Common myeloid progenitor, CD34-positive (primary cell): ENCODE data around the gene RPTOR.

Experiments
- CTCF ChIA-PET: fragments of 350-600 bp; sonication (Branson Sonifier 250); formaldehyde crosslinking; loops from one replicate; lab custom pipeline; 2021; ENCODE audit warnings: antibody characterized with exemption; lab: Charles Lee
- POLR2A ChIA-PET: fragments of 350-600 bp; sonication (Branson Sonifier 250); formaldehyde crosslinking; loops from one replicate; lab custom pipeline; 2021; ENCODE audit warnings: antibody characterized with exemption; lab: Charles Lee
- DNase-seq, 3 donors: peaks; one replicate each; pipeline versions ENCODE4 v3.0.0 to v3.0.0-alpha.2; 2013
- H3K27ac ChIP-seq, 2 experiments: 1 replicate in 1 of 2; 2 replicates in 1 of 2; pipeline ENCODE4 v1.7.0; 2013; ENCODE audit warnings: inconsistent platforms in 2 of 2, low read length in 2 of 2, mild to moderate bottlenecking in 2 of 2, low read depth in 1 of 2, moderate library complexity in 1 of 2; ENCODE audit not compliant: severe bottlenecking in 2 of 2, insufficient read depth in 1 of 2, poor library complexity in 1 of 2
- H3K27me3 ChIP-seq, 5 experiments: replicated peaks in 2 of 5; 1 replicate in 3 of 5; 2 replicates in 2 of 5; pipeline versions ENCODE4 v1.6.1 to v1.7.0; 2013; ENCODE audit warnings: low read length in 4 of 5, mild to moderate bottlenecking in 2 of 5, moderate library complexity in 2 of 5, inconsistent platforms in 1 of 5; ENCODE audit not compliant: insufficient read depth in 5 of 5, control insufficient read depth in 4 of 5
- H3K36me3 ChIP-seq, 4 experiments: 1 replicate in 2 of 4; 2 replicates in 2 of 4; pipeline versions ENCODE4 v1.6.1 to v1.7.0; 2013; ENCODE audit warnings: low read length in 3 of 4, control low read depth in 1 of 4, mild to moderate bottlenecking in 1 of 4; ENCODE audit not compliant: control insufficient read depth in 4 of 4, insufficient read depth in 4 of 4
- H3K4me1 ChIP-seq, 4 experiments: 1 replicate in 3 of 4; 2 replicates in 1 of 4; pipeline versions ENCODE4 v1.6.1 to v1.7.1; 2013; ENCODE audit warnings: low read length in 3 of 4, mild to moderate bottlenecking in 3 of 4, control low read depth in 1 of 4, inconsistent platforms in 1 of 4, moderate library complexity in 1 of 4; ENCODE audit not compliant: control insufficient read depth in 4 of 4, insufficient read depth in 4 of 4; ENCODE audit errors: control extremely low read depth in 1 of 4
- H3K4me3 ChIP-seq, 7 experiments: 1 replicate in 4 of 7; 2 replicates in 3 of 7; pipeline versions ENCODE4 v1.5.1 to v1.7.0; 2013; ENCODE audit warnings: mild to moderate bottlenecking in 7 of 7, low read length in 6 of 7, moderate library complexity in 6 of 7, inconsistent platforms in 2 of 7, low read depth in 2 of 7, control low read depth in 1 of 7; ENCODE audit not compliant: insufficient read depth in 4 of 7, control insufficient read depth in 1 of 7; ENCODE audit errors: extremely low read depth in 1 of 7
- H3K9me3 ChIP-seq, 5 experiments: 1 replicate in 4 of 5; 2 replicates in 1 of 5; pipeline versions ENCODE4 v1.6.1 to v1.7.1; 2013; ENCODE audit warnings: low read length in 4 of 5, mild to moderate bottlenecking in 2 of 5, inconsistent platforms in 1 of 5, low read depth in 1 of 5, moderate library complexity in 1 of 5; ENCODE audit not compliant: control insufficient read depth in 4 of 5, insufficient read depth in 2 of 5; ENCODE audit errors: control extremely low read depth in 1 of 5
- WGBS: methylation state at CpG from one replicate; pipeline ENCODE4 v1.1.5; 2013; ENCODE audit not compliant: insufficient coverage; 5-methylcytosine and 5-hydroxymethylcytosine counted together

Gene RPTOR

GRCh38 chr17:80893604-80894438 is 349.2 kb downstream of the RPTOR start:
- H3K9me3 ChIP-seq: no peaks in the 10 kb centered on the region
- ChIA-PET POLR2A (interaction anchor here (0.7 kb wide), 2 partner anchors 13 to 58 kb away, joined by 3 to 7 read pairs; no protein-coding TSS in a partner anchor), CTCF (no interaction called here)
- no peaks in the 10 kb centered on the region for H3K27me3 ChIP-seq
- peaks cover 0 to 14% (median 2%) of the 10 kb centered on the region in 4 experiments for H3K4me1 ChIP-seq
- no peak overlapping the region for H3K27ac ChIP-seq
- H3K4me3 ChIP-seq: no peak overlapping the region
- H3K36me3 ChIP-seq: peaks cover 3 to 53% (median 30%) of the 10 kb centered on the region in 4 experiments
- 95% methylated on average over 27 of the region's 34 CpGs for WGBS
- no peak for DNase-seq

DNA sequence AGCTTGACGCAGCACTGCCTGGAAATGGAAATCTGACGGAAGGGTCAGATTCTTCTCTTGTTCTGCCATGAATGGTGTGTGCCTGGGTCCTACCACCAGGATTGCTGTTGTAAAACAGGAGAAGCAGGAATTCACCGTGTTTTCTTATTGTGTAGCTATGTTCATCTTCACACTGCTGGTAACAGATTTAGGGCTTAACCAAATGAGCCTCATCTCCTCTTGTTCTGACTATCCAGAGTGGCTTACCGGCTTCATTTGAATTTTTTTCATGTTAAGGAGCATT is 349.7 kb downstream of the RPTOR start:
- ChIA-PET CTCF (no interaction called here), POLR2A (no interaction called here)
- Histone ChIP-seq H3K9me3 (no peaks in the 10 kb centered on the region), H3K27ac (no peak overlapping the region), H3K4me1 (peaks cover 0 to 12% (median 2%) of the 10 kb centered on the region in 4 experiments), H3K27me3 (no peaks in the 10 kb centered on the region), H3K36me3 (peaks cover 3 to 51% (median 25%) of the 10 kb centered on the region in 4 experiments), H3K4me3 (no peak overlapping the region)
- 90% methylated on average over 3 of the region's 4 CpGs for WGBS
- DNase-seq: no peak

DNA sequence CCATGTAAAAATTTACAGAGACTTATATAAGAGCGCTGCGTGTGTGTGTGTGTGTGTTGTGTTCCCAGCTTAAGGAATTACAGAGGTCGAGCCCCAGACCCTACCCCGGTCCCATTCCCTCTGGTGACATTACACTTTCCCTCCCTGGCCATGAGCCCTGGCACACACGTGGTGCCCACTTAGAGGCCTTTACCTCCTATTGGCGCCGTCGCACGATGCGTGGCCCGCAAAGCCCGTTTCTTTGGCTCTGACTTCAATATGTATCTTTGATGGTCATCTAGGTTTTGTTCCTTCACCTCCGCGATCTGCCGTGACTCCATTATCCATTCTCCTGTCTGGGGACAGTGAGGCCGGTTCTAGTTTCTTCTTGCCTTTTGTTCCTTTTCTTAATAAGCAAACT is 350.1 kb downstream of the RPTOR start:
- Histone ChIP-seq H3K27ac (no peak overlapping the region), H3K4me3 (no peak overlapping the region), H3K4me1 (peaks cover 0 to 11% (median 2%) of the 10 kb centered on the region in 4 experiments), H3K36me3 (peaks cover 5 to 50% (median 25%) of the 10 kb centered on the region in 4 experiments), H3K9me3 (no peaks in the 10 kb centered on the region), H3K27me3 (no peaks in the 10 kb centered on the region)
- WGBS: 98% methylated on average over 12 of the region's 16 CpGs
- ChIA-PET CTCF (no interaction called here), POLR2A (no interaction called here)
- no peak for DNase-seq

DNA sequence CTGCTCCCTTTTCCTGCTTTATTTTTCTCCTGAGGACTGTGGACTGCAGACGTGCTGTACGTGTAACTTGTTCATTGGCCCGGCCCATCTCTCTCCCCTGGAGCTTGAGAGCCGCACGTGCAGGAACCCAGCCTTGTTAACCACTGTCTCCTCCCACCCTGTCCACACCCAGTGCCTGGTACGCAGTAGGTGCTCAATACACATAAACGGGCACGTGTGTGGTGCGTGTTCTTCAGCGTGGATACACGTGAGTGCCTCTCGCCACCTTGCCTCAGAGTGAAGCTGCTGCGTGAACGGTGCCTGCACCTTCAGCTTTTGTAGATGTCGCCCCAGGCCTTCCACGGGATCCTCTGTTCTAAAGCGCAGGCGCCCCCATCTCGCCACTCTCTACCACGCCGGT is 350.7 kb downstream of the RPTOR start:
- POLR2A ChIA-PET: no interaction called here
- CTCF ChIA-PET: interaction anchor here (0.7 kb wide), 1 partner anchor 26 kb away, joined by 3 read pairs; no protein-coding TSS in a partner anchor
- H3K27me3 ChIP-seq: no peaks in the 10 kb centered on the region
- peaks cover 5 to 54% (median 28%) of the 10 kb centered on the region in 4 experiments for H3K36me3 ChIP-seq
- H3K4me3 ChIP-seq: no peak overlapping the region
- DNase-seq: no peak
- WGBS: 84% methylated on average over 21 of the region's 21 CpGs
- peaks cover 0 to 6% (median 2%) of the 10 kb centered on the region in 4 experiments for H3K4me1 ChIP-seq
- H3K9me3 ChIP-seq: no peaks in the 10 kb centered on the region
- H3K27ac ChIP-seq: no peak overlapping the region

DNA sequence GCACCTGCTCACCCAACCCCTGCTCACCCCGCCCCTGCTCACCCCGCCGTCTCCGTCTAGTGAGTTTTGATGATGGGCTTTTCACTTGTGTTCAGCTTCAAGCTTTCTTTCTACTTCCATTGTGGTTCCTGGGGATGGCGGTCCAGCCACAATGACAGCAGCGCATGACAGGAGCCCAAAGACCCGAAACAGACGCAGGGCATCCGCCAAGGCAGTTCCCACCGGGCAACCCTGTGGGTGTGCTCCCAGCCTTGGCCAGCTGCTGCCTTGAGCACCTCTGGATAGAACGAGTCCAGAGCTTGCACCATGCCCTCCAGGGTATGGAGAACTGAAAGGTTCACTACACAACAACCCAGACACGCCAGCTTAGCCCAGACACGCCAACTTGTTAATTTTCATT is 354.1 kb downstream of the RPTOR start:
- Histone ChIP-seq H3K9me3 (no peaks in the 10 kb centered on the region), H3K27me3 (no peaks in the 10 kb centered on the region), H3K4me1 (no peaks in the 10 kb centered on the region), H3K4me3 (no peak overlapping the region), H3K36me3 (peaks cover 5 to 53% (median 28%) of the 10 kb centered on the region in 4 experiments), H3K27ac (no peak overlapping the region)
- 100% methylated on average over 7 of the region's 13 CpGs for WGBS
- POLR2A ChIA-PET: interaction anchor here (0.6 kb wide), 1 partner anchor 37 kb away, joined by 3 read pairs; no protein-coding TSS in a partner anchor
- DNase-seq: no peak
- CTCF ChIA-PET: interaction anchor here (1.1 to 2.4 kb wide), 12 partner anchors 10 to 474 kb away, joined by 3 to 14 read pairs (median 4); no protein-coding TSS in a partner anchor

GRCh38 chr17:80899402-80900268 is 355.0 kb downstream of the RPTOR start:
- H3K9me3 ChIP-seq: no peaks in the 10 kb centered on the region
- WGBS: 90% methylated on average over 21 of the region's 22 CpGs
- no peaks in the 10 kb centered on the region for H3K4me1 ChIP-seq
- no peak overlapping the region for H3K4me3 ChIP-seq
- peaks cover 2 to 47% (median 26%) of the 10 kb centered on the region in 4 experiments for H3K36me3 ChIP-seq
- no peak overlapping the region for H3K27ac ChIP-seq
- CTCF ChIA-PET: interaction anchor here (0.8 to 2.4 kb wide), 13 partner anchors 11 to 475 kb away, joined by 3 to 14 read pairs (median 4); no protein-coding TSS in a partner anchor
- no peaks in the 10 kb centered on the region for H3K27me3 ChIP-seq
- POLR2A ChIA-PET: interaction anchor here (0.6 kb wide), 1 partner anchor 38 kb away, joined by 3 read pairs; no protein-coding TSS in a partner anchor
- peak; percentile 40 to 70 (median 61) for DNase-seq
